GM23248 (cell line): ENCODE data around the gene SCGN. TPM values are rescaled to one million over a fixed set of nuclear protein-coding genes. Genes with fewer than 3 reads are reported as not detected.

ENCODE experiments used
- DNase-seq: peaks from one replicate; pipeline ENCODE4 v3.0.0-alpha.2; 2015
- H2AFZ ChIP-seq: fragments of 200-600 bp; sonication (generic); 2 replicates; pipeline ENCODE4 v1.6.1; 2016; ENCODE audit warnings: antibody characterized with exemption
- H3F3A ChIP-seq: fragments of 200-600 bp; sonication (generic); 2 replicates; pipeline ENCODE4 v1.6.1; 2016; ENCODE audit warnings: mild to moderate bottlenecking, antibody characterized with exemption, mixed run types; ENCODE audit not compliant: insufficient read depth
- H3K27ac ChIP-seq: fragments of 200-600 bp; sonication (generic); 2 replicates; pipeline ENCODE4 v1.5.1; 2016; ENCODE audit warnings: mild to moderate bottlenecking
- H3K27me3 ChIP-seq: fragments of 200-600 bp; sonication (generic); replicated peaks from 2 replicates; pipeline ENCODE4 v1.6.1; 2016; ENCODE audit warnings: mild to moderate bottlenecking; ENCODE audit not compliant: insufficient read depth
- H3K36me3 ChIP-seq: fragments of 200-600 bp; sonication (generic); 2 replicates; pipeline ENCODE4 v1.6.1; 2016; ENCODE audit warnings: low read depth, mild to moderate bottlenecking
- H3K4me1 ChIP-seq: fragments of 200-600 bp; sonication (generic); 2 replicates; pipeline ENCODE4 v1.6.1; 2016; ENCODE audit warnings: mild to moderate bottlenecking; ENCODE audit not compliant: insufficient read depth
- H3K4me2 ChIP-seq: fragments of 200-600 bp; sonication (generic); one replicate; pipeline ENCODE4 v1.6.1; 2016; ENCODE audit warnings: mild to moderate bottlenecking; ENCODE audit not compliant: unreplicated experiment
- H3K4me3 ChIP-seq: fragments of 200-600 bp; sonication (generic); 2 replicates; pipeline ENCODE4 v1.5.1; 2016; ENCODE audit warnings: mild to moderate bottlenecking
- H3K79me2 ChIP-seq: fragments of 200-600 bp; sonication (generic); 2 replicates; pipeline ENCODE4 v1.6.1; 2016; ENCODE audit warnings: mild to moderate bottlenecking; ENCODE audit not compliant: insufficient read depth
- H3K9ac ChIP-seq: fragments of 200-600 bp; sonication (generic); 2 replicates; pipeline ENCODE4 v1.6.1; 2016; ENCODE audit warnings: mild to moderate bottlenecking
- H3K9me2 ChIP-seq: fragments of 200-600 bp; sonication (generic); 2 replicates; pipeline ENCODE4 v1.6.1; 2016; ENCODE audit warnings: mixed run types, mild to moderate bottlenecking, moderate library complexity; ENCODE audit not compliant: insufficient read depth
- H3K9me3 ChIP-seq: fragments of 200-600 bp; sonication (generic); one replicate; pipeline ENCODE4 v1.6.1; 2017; ENCODE audit warnings: low read depth
- H4K20me1 ChIP-seq: fragments of 200-600 bp; sonication (generic); 2 replicates; pipeline ENCODE4 v1.6.0; 2016; ENCODE audit not compliant: insufficient read depth
- EZH2 ChIP-seq: fragments of 200-600 bp; sonication (generic); IDR thresholded peaks from 2 replicates; pipeline ENCODE4 v1.6.1; 2018; ENCODE audit warnings: antibody characterized with exemption, mild to moderate bottlenecking; ENCODE audit not compliant: insufficient read depth, poor library complexity, severe bottlenecking
- EZH2phosphoT487 ChIP-seq: fragments of 200-600 bp; sonication (generic); IDR thresholded peaks from 2 replicates; pipeline ENCODE4 v1.6.1; 2018; ENCODE audit warnings: antibody characterized with exemption, moderate library complexity, mild to moderate bottlenecking, low read depth; ENCODE audit not compliant: insufficient read depth
- WGBS, 2 experiments: methylation state at CpG; one replicate each; pipeline ENCODE4 v1.1.6; 2015 to 2017; ENCODE audit warnings: low lambda C conversion rate in 2 of 2, low coverage in 1 of 2; ENCODE audit errors: missing lambda C conversion rate in 2 of 2; 5-methylcytosine and 5-hydroxymethylcytosine counted together
- in situ Hi-C: fragments of 300-500 bp; cut with MboI; formaldehyde crosslinking; loops from 2 replicates; pipeline ENCODE4 v1.15.0; 2020
- polyA plus RNA-seq: library from polyadenylated mRNA; unstranded; fragments of >200 nt; fragmentation: Nextera tagmentation; extraction: Ambion mirVana; gene quantifications from 2 replicates; pipeline ENCODE4 v1.2.1, GENCODE V29; 2016
- total RNA-seq: library from RNA; depleted of rRNA; stranded (reverse); fragments of >200 nt; shearing (Covaris generic); gene quantifications from 2 replicates; pipeline ENCODE4 v1.2.3, GENCODE V29; 2014

The SCGN gene
- total and polyA plus RNA-seq, 2 experiments from 2014 or later: not detected

DNA sequence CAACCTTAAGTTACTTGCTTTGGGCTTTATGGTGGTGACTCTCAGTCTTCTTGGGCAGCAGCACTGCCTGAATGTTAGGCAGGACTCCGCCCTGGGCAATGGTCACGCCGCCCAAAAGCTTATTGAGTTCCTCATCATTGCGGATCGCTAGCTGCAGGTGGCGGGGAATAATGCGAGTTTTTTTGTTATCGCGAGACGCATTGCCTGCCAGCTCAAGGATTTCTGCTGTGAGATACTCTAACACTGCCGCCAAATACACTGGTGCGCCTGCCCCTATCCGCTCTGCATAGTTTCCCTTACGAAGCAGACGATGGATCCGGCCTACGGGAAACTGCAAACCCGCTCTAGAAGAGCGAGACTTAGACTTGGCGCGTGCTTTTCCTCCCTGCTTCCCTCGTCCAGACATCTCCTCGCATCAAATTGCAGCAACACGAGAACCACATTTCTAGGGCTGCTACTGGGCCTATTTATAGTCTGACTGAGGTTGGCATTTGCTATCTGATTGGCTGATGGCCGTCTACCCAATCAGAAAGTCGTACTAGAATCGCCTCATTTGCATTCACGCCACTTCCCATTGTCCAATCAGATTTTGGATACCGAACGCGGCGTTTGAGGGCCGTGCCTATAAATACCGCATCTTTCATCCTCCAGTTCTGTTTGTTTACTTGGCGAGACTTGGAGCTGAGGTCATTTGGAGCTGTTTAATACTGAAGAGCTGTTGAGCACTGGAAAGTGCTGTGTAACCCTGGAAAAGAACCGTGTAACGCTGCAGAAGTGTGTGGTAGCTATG is 74.3 kb downstream of the SCGN start:
- H3K4me3 ChIP-seq: no peak overlapping the region
- TF ChIP-seq EZH2phosphoT487: no peak
- TF ChIP-seq EZH2: no peak
- no peak for DNase-seq

GRCh38 chr6:25727028-25727427 is 75.0 kb downstream of the SCGN start:
- in situ Hi-C loops: no loop called here
- TF ChIP-seq EZH2phosphoT487 (no peak), EZH2 (no peak)
- 57 to 69% methylated on average over 14 of the region's 14 CpGs for WGBS, 2 experiments

More for the DNA sequence above, 74.3 kb downstream of the SCGN start:
- no peaks in the 10 kb centered on the region for H3K36me3 ChIP-seq
- in situ Hi-C loops: no loop called here
- H4K20me1 ChIP-seq: no peaks in the 10 kb centered on the region
- H3K4me1 ChIP-seq: no peaks in the 10 kb centered on the region
- H3K9ac ChIP-seq: no peak overlapping the region
- H2AFZ ChIP-seq: no peak overlapping the region
- H3K27ac ChIP-seq: no peak overlapping the region
- H3K79me2 ChIP-seq: no peaks in the 10 kb centered on the region
- H3K9me3 ChIP-seq: no peaks in the 10 kb centered on the region
- H3K9me2 ChIP-seq: no peaks in the 10 kb centered on the region
- no peaks in the 10 kb centered on the region for H3F3A ChIP-seq
- WGBS, 2 experiments: 78% methylated on average over 37 of the region's 37 CpGs
- no peak overlapping the region for H3K4me2 ChIP-seq
- no peaks in the 10 kb centered on the region for H3K27me3 ChIP-seq

DNA sequence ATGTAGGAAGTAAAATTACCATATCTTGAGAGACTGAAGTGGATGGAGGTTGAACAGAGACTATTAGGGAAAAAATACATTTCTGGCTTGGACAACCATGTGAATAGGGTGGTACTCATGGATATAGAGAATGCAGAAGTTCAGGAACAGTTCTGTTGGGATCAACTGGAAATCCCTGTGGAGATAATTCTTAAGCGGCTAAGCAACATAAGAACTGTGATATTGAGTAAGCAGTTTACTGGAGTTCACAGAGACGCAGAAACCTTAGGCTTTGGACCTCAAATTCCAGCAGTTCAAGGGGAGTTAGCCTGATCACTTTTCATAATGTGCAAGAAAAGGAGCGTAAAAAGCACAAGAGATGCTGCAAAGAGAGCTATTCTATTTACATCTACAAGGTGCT is 78.9 kb downstream of the SCGN start:
- Histone ChIP-seq H2AFZ (no peak overlapping the region), H3K27ac (no peak overlapping the region), H3K27me3 (no peaks in the 10 kb centered on the region), H3F3A (no peaks in the 10 kb centered on the region), H3K79me2 (no peaks in the 10 kb centered on the region), H3K9me2 (no peaks in the 10 kb centered on the region), H3K36me3 (no peaks in the 10 kb centered on the region), H4K20me1 (no peaks in the 10 kb centered on the region), H3K4me2 (no peak overlapping the region), H3K4me3 (no peak overlapping the region), H3K9ac (no peak overlapping the region), H3K4me1 (no peaks in the 10 kb centered on the region), H3K9me3 (no peaks in the 10 kb centered on the region)
- no peak for DNase-seq
- 54 to 57% methylated on average over 3 of the region's 3 CpGs for WGBS, 2 experiments
- TF ChIP-seq EZH2phosphoT487 (no peak), EZH2 (no peak)
- in situ Hi-C loops: no loop called here

More at GRCh38 chr6:25727028-25727427, 75.0 kb downstream of the SCGN start:
- Histone ChIP-seq H3K9ac (no peak overlapping the region), H3K79me2 (no peaks in the 10 kb centered on the region), H3K4me2 (no peak overlapping the region), H3K4me3 (no peak overlapping the region), H3F3A (no peaks in the 10 kb centered on the region), H4K20me1 (no peaks in the 10 kb centered on the region), H3K9me2 (no peaks in the 10 kb centered on the region), H3K27ac (no peak overlapping the region), H3K36me3 (no peaks in the 10 kb centered on the region), H3K27me3 (no peaks in the 10 kb centered on the region), H3K4me1 (no peaks in the 10 kb centered on the region), H2AFZ (no peak overlapping the region), H3K9me3 (no peaks in the 10 kb centered on the region)
- no peak for DNase-seq

DNA sequence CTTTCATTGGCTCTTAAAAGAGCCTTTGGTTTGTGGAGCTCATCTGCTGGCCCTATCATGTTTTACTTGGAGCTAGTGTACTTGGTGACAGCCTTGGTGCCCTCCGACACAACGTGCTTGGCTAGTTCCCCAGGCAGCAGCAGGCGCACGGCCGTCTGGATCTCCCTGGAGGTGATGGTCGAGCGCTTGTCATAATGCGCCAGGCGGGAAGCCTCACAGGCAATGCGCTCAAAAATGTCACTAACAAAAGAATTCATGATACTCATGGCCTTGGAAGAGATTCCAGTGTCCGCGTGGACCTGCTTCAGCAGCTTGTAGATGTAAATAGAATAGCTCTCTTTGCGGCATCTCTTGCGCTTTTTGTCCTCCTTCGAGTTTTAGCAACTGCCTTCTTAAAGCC is 79.7 kb downstream of the SCGN start:
- 82 to 88% methylated on average over 15 of the region's 15 CpGs for WGBS, 2 experiments
- H3K4me3 ChIP-seq: no peak overlapping the region
- H3F3A ChIP-seq: no peaks in the 10 kb centered on the region
- no peaks in the 10 kb centered on the region for H3K9me3 ChIP-seq
- DNase-seq: no peak
- H2AFZ ChIP-seq: no peak overlapping the region
- no peak overlapping the region for H3K9ac ChIP-seq
- no peaks in the 10 kb centered on the region for H3K4me1 ChIP-seq
- H3K4me2 ChIP-seq: no peak overlapping the region
- no peaks in the 10 kb centered on the region for H4K20me1 ChIP-seq
- H3K27me3 ChIP-seq: no peaks in the 10 kb centered on the region
- H3K27ac ChIP-seq: no peak overlapping the region
- no peaks in the 10 kb centered on the region for H3K36me3 ChIP-seq
- no peaks in the 10 kb centered on the region for H3K9me2 ChIP-seq
- H3K79me2 ChIP-seq: no peaks in the 10 kb centered on the region
- in situ Hi-C loops: no loop called here
- no peak for TF ChIP-seq EZH2
- TF ChIP-seq EZH2phosphoT487: no peak
